ENCODE results near the gene CRTAC1. TPM values are rescaled to one million over a fixed set of nuclear protein-coding genes. Genes with fewer than 3 reads are reported as not detected.

CRTAC1 gene
- total and polyA plus RNA-seq, 2 donors (not counting 3 experiments of a cell fraction or from before 2014, with no cell fraction given): 1.4 to 3.0 TPM

- intact Hi-C loops (cut with micrococcal nuclease): no loop called here
- no peaks in the 10 kb centered on the region for H3K36me3 ChIP-seq (ENCODE audit: control insufficient read depth in 2 of 2, extremely low read depth in 1 of 2, insufficient read depth in 2 of 2, low read length in 2 of 2)
- ChIA-PET POLR2A (no interaction called here), CTCF (interaction anchor here (0.5 to 1.4 kb wide), 3 partner anchors 34 to 120 kb away, joined by 3 read pairs; no protein-coding TSS in a partner anchor)
- H3K27me3 ChIP-seq (ENCODE audit: control insufficient read depth in 2 of 2, insufficient read depth in 2 of 2, low read length in 2 of 2): no peaks in the 10 kb centered on the region
- H3K9ac ChIP-seq (replicated peaks; ENCODE audit: extremely low read depth, insufficient read depth, low read length): no peak overlapping the region
- DNase-seq (ENCODE audit: low read depth, low spot score) (no peak), FAIRE-seq (no peak)
- no peaks in the 10 kb centered on the region for H3K79me2 ChIP-seq (ENCODE audit: control insufficient read depth, insufficient read depth, low read length)
- BruUV-seq (replicated peaks): no TSS peak
- H3K4me2 ChIP-seq (ENCODE audit: insufficient read depth, low read length): no peak overlapping the region
- no peaks in the 10 kb centered on the region for H3K9me3 ChIP-seq (replicated peaks; ENCODE audit: control insufficient read depth, insufficient read depth, low read length)
- no peaks in the 10 kb centered on the region for H4K20me1 ChIP-seq (replicated peaks; ENCODE audit: control insufficient read depth, extremely low read depth, insufficient read depth, low read length)
- no peak overlapping the region for H3K4me3 ChIP-seq (replicated peaks in 1 of 3; ENCODE audit: insufficient read depth in 1 of 3, low read depth in 1 of 3, low read length in 3 of 3)
- H3K27ac ChIP-seq (ENCODE audit: insufficient read depth, low read depth, low read length): no peak overlapping the region
- dilution Hi-C loops (cut with MboI; ENCODE audit: extremely low pct_ligation_motif_present, low sequenced_read_pairs): no loop called here
- H3K9me1 ChIP-seq (replicated peaks; ENCODE audit: control insufficient read depth, extremely low read depth, insufficient read depth, low read length): no peaks in the 10 kb centered on the region
- no peak overlapping the region for H2AFZ ChIP-seq (ENCODE audit: low read depth, low read length)
- TF ChIP-seq MAX (IDR thresholded peaks at IDR 0.05; ENCODE audit: insufficient read depth, insufficient read length) (no peak), CTCF (IDR thresholded peaks at IDR 0.05; ENCODE audit: extremely low read depth in 1 of 2, insufficient read depth in 1 of 2, low read depth in 1 of 2, low read length in 2 of 2) (no peak), EZH2 (IDR thresholded peaks at IDR 0.05; ENCODE audit: borderline replicate concordance, low read depth, low read length, severe bottlenecking) (no peak), POLR2A (IDR thresholded peaks at IDR 0.05; ENCODE audit: low read depth, low read length) (no peak), JUN (IDR thresholded peaks at IDR 0.05; ENCODE audit: borderline replicate concordance, insufficient read depth, insufficient read length, low read depth) (no peak), FOS (IDR thresholded peaks at IDR 0.05; ENCODE audit: borderline replicate concordance, insufficient read depth, low read length) (no peak), POLR2AphosphoS5 (IDR thresholded peaks at IDR 0.05; ENCODE audit: insufficient read depth, low read depth, low read length) (no peak), MYC (IDR thresholded peaks at IDR 0.05; ENCODE audit: low read depth, low read length) (no peak), GATA2 (IDR thresholded peaks at IDR 0.05; ENCODE audit: insufficient read depth, insufficient read length, low read depth, low read length) (no peak)
- H3K4me1 ChIP-seq (ENCODE audit: control insufficient read depth, extremely low read depth, insufficient read depth, low read length): no peaks in the 10 kb centered on the region
These were observed 90.9 kb downstream of the CRTAC1 start for GRCh38 chr10:97939446-97939990.
